Astrocyte of the hippocampus (primary cell): ENCODE measurements around the gene KLHL22.
"Not testable (repeated sequence)": the region's sequence is repeated elsewhere in the genome, so short reads cannot be mapped to it uniquely, and the experiment has no call there.

Source experiments
- DNase-seq: peaks from one replicate; pipeline ENCODE4 v3.0.0; 2011; ENCODE audit warnings: low read depth, low spot score

KLHL22 gene

DNA sequence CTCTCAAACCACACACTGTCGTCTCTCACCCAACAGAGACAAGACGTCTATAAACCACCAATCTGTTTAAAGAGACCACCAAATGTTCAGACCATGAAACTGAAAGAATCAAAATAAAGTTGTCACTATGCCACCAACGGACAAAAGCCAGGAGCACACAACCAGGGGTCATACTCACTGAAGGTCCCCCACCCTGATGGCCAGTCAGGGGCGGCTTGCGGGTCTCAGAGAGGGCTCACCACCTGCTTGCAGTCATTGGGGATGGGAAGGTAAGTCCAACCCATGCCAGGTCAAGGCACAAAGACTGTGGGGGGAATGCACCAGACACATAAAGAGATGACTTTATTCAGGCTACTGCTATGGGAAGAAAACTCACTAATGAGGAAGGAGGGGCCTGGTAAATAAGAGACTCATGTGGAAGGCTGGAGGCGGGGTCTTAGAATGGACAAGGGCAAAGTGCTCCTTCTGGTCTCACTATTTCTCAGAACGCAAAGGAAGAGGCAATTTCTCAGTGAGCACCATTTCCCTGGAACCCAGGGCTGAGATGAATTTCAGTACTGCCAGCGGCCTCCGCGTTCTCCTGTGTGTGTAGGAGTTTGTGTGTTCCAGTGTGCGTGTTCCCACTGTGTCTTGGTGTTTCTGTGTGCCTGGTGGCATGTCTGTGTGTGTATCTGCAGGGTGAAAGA, 75.3 kb downstream of the KLHL22 start:
- DNase-seq = no peak

DNA sequence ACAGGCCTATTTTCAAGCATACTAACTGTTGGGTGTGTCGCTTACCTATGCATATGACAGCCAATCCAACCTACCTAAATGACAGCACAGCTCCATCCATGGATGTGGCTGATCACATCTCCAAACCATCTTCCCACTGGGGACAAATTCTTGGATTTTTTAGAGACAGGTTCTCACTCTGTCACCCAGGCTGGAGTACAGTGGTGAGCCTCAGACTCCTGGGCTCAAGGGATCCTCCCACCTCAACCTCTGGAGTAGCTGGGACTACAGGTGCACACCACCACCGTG, 76.0 kb downstream of the KLHL22 start:
- no peak for DNase-seq

DNA sequence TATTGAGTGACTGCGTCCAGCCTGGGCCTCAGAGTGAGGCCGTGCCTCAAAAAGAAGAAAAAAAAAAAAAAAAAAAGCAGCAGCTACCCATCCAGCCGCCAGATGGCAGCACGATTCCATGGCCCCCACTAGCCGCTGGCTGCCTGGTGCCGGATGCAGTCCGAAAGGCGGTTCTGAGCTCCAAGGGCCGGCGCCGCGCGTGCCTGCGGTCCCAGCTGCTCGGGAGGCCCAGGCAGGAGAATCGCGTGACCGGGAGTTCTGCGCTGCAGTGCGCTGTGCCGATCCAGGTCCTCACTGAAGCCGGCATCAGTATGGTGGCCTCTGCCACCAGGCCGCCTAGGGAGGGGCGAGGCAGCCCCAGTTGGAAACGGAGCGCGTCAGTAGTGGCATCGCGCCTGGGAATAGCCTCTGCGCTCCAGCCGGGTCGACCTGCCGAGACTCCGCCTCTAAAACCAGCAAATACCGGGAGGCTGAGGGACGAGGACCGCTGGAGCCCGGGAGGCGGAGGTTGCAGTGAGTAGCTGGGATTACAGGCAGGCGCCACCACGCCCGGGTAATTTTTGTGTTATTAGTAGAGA, 77.3 kb downstream of the KLHL22 start:
- peak; percentile 88 for DNase-seq

DNA sequence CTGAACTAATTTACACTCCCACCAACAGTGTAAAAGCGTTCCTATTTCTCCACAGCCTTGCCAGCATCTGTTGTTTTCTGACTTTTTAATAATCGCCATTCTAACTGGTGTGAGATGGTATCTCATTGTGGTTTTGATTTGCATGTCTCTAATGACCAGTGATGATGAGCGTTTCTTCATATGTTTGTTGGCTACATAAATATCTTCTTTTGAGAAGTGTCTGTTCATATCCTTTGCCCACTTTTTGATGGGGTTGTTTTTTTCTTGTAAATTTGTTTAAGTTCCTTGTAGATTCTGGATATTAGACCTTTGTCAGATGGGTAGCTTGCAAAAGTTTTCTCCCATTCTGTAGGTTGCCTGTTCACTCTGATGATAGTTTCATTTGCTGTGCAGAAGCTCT, 79.9 kb downstream of the KLHL22 start:
- not testable (repeated sequence) for DNase-seq

- DNase-seq = not testable (repeated sequence)
These were observed 80.4 kb downstream of the KLHL22 start for GRCh38 chr22:20415241-20415640.

DNA sequence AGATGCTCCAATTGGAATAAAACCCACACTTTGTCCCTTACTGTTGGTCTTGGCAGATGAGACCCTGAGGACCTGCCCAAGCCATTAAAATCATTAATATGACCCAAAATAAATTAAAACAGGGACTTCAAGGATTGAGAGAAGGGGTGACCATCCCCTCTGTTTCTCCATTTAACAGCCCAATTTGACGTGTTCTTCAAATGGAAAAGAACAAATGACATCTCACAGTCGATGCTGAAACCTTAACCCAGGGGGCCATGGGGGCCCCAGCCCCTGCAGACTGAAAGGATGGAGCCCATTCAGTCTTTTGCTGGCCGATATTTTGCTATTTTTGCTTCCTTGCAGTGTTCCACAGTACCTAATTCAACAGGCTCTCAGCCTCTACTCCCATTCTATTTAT, 81.1 kb downstream of the KLHL22 start:
- no peak for DNase-seq

DNA sequence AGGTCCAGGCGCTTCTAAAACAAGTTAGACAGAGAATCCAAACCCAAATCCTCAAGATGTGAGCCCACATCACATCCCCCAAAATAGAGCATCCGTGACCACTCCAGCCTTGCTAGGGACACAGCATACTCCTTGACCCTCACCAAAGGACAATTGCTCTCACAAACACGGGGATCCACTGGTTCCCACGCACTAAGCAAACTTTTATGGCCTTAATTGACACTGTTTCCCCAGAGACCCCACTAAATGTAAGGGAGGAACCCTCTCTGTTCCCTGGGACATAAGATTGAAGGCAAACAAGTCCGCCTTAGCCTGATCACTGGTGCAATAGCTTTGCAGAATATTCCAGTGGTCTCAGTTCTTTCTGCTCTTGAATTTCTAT, 81.5 kb downstream of the KLHL22 start:
- DNase-seq = no peak

DNA sequence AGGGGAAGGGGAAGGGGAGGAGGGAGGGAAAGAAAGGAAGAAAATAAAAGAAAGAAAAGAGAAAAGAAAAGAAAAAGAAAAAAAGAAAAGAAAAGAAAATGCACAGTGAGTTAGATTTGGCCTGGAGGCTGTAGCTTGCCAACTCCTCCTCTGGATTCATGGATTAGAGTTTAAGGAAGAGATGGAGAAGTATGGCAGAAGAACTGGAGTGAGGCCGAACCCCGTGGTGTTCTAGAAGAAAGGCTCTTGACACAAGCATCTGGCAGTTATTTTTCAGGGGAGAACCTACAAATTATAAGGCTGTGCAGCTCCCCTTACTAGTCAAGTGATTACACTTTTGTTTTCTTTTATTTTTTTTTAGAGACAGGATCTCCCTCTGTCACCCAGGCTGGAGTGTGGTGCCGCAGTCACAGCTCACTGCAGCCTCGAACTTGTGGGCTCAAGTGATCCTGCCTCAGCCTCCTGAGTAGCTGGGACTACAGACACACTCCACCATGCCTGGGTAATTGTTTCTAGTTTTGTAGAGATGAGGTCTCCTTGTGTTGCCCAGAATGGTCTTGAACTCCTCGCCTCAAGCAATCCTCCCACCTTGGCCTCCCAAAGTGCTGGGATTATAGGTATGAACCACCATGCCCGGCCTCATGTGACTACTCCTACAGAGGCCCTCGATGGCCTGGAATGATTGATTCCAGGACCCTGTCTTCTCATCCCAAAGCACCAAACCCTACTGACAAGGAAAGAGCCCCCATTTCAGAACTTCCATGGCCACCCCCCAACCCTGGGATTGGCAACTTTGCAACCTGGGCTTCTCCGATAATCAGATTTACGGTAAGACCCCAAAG, 82.2 kb downstream of the KLHL22 start:
- DNase-seq = no peak

- no peak for DNase-seq
These were observed 83.0 kb downstream of the KLHL22 start for GRCh38 chr22:20412474-20413216.

GRCh38 chr22:20409385-20409784, 86.2 kb downstream of the KLHL22 start:
- not testable (repeated sequence) for DNase-seq

DNA sequence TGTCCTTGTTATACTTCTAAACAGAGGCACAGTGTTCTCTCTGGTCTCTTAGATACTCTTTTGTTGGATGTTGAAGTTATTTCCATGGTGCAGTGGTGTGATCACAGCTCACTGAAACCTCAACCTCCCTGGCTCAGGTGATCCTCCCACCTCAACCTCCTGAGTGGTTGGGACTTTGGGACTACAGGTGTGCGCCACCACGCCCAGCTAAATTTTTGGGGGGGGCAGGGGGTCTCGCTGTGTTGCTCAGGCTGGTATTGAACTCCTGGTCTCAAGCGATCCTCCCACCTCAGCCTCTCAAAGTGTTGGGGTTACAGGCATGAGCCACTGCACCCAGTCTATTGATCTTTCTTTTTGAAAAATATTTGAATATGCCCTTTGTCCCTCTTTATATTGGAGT, 86.7 kb downstream of the KLHL22 start:
- no peak for DNase-seq

- no peak for DNase-seq
These were observed 87.8 kb downstream of the KLHL22 start for GRCh38 chr22:20407829-20408228.

GRCh38 chr22:20406686-20407408, 88.7 kb downstream of the KLHL22 start:
- no peak for DNase-seq

DNA sequence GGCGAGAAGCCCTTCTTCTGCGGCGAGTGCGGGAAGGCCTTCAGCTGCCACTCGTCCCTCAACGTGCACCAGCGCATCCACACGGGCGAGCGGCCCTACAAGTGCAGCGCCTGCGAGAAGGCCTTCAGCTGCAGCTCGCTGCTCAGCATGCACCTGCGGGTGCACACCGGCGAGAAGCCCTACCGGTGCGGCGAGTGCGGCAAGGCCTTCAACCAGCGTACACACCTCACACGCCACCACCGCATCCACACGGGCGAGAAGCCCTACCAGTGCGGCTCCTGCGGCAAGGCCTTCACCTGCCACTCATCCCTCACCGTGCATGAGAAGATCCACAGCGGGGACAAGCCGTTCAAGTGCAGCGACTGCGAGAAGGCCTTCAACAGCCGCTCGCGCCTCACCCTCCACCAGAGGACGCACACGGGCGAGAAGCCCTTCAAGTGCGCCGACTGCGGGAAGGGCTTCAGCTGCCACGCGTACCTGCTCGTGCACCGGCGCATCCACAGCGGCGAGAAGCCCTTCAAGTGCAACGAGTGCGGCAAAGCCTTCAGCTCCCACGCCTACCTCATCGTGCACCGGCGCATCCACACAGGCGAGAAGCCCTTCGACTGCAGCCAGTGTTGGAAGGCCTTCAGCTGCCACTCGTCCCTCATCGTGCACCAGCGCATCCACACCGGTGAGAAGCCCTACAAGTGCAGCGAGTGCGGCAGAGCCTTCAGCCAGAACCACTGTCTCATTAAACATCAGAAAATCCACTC, 89.5 kb downstream of the KLHL22 start:
- DNase-seq = no peak

DNA sequence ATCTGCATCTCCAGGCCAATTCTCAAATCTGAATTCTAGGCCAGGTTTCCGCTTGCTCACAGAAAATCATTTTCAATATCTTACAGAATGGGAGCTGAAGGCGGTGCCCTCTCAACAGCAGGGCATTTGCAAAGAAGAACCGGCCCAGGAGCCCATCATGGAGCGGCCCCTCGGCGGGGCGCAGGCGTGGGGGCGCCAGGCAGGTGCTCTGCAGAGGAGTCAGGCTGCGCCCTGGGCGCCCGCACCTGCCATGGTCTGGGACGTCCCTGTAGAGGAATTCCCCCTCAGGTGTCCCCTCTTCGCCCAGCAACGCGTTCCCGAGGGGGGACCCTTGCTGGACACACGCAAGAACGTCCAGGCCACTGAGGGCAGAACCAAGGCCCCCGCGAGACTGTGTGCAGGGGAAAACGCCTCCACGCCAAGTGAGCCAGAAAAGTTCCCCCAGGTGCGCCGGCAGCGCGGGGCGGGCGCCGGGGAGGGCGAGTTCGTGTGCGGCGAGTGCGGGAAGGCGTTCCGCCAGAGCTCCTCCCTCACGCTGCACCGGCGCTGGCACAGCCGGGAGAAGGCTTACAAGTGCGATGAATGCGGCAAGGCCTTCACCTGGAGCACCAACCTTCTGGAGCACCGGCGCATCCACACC, 90.2 kb downstream of the KLHL22 start:
- DNase-seq = no peak

GRCh38 chr22:20404881-20405280, 90.7 kb downstream of the KLHL22 start:
- no peak for DNase-seq

DNA sequence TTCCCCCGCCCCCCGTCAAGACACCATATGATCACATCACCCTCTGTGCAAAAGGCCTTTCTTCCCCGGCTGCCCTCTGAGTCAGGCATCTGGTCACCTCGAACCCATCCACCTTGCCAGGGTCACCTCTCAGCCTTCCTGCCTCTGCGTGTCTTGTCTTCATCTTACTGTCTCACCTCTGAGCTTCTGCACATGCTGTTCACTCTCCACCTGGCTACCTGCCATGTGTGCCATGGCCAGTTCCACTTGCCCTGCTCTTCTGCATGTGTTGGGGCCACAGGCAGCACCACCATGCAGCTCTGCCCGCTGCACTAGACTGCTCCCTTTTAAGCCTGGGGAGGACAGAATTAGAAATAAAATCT, 91.8 kb downstream of the KLHL22 start:
- DNase-seq = no peak

DNA sequence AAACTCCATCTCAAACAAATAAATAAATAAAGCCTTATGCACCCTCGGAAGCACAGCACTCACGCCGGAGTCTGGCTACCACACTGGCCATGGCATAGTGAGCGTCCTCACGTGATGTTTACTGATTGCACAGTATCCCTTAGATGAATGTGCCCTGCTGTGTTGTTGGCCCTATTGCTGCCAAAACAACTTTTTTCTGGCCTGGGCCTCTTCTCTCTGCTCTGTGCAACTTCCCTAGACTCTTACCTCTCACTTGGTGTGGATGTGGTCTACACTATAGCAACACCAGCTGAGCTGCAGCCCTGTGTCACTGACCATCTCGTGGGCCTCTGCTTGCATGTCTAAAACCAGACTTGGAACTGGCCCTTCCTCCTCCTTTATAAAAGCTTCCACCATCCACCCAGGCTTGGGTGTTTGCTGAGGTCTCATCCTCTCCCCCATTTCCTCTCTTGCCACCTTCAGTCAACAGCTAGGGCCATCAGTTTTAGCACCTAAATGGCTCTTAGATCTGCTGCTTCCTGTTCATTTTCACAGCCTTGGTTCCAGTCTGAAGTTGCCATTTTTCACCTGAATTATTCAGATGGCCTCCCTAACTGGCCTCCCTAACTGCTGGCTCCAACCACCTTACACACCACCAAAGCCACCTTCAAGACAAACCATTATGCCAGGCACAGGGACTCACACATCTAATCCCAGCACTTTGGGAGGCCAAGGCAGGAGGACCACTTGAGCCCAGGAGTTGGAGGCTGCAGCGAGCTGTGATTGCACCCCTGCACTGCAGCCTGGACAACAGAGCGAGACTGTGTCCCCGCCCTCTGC, 92.4 kb downstream of the KLHL22 start:
- no peak for DNase-seq

- DNase-seq = no peak
These were observed 94.1 kb downstream of the KLHL22 start for GRCh38 chr22:20401376-20402014.
